NCI-H2081 (cell line): ENCODE results near the gene HPGDS.

Source experiments
- DNase-seq, 2 experiments: peaks; one replicate each; lab custom pipeline; 2025; lab: John Stamatoyannopoulos, UW

The HPGDS gene

DNA sequence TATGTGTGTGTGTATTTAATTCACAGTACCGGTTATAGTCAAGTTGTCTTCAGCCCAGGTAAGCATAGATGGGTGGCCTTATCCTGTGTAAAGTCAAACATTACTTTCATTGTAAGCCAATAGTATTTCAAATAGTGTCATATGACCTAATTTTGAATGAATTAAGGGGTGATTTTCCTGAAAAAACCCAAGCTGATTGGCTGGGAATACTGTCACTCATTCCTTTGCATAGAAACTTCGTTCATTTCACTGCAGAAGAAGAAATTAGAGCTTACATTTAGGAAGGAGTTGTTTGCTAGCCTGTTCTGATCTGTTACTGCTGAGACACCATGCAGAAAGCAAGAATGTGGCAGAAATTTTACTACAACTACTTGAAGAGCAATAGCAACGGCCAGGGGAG is 89.6 kb downstream of the HPGDS start:
- no peak for DNase-seq

DNA sequence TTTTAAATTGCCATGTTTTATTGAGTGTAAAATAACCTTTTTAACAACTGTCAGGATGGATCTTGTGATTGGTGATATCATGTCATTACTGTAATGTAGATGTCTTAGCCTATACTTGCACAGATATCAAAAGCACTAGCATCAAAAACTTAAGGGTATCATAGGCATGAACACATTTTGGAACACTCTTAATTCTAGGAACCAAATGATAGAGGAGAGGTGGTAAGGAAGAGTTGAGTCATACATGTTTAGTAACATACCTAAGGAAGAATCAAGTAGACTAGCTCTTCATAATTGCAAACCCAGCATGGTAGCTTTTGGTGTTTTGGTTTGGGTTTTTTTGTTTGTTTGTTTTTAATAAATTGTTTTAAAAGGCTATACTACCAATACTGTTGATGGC is 91.5 kb downstream of the HPGDS start:
- DNase-seq, result no peak
